GM23248 (cell line): ENCODE data around the gene TFPI. TPM values are rescaled to one million over a fixed set of nuclear protein-coding genes. Genes with fewer than 3 reads are reported as not detected.
"Not testable (repeated sequence)": the region's sequence is repeated elsewhere in the genome, so short reads cannot be mapped to it uniquely, and the experiment has no call there.

ENCODE experiments used
- DNase-seq: peaks from one replicate; pipeline ENCODE4 v3.0.0-alpha.2; 2015
- H2AFZ ChIP-seq: fragments of 200-600 bp; sonication (generic); 2 replicates; pipeline ENCODE4 v1.6.1; 2016; ENCODE audit warnings: antibody characterized with exemption
- H3F3A ChIP-seq: fragments of 200-600 bp; sonication (generic); 2 replicates; pipeline ENCODE4 v1.6.1; 2016; ENCODE audit warnings: mild to moderate bottlenecking, antibody characterized with exemption, mixed run types; ENCODE audit not compliant: insufficient read depth
- H3K27ac ChIP-seq: fragments of 200-600 bp; sonication (generic); 2 replicates; pipeline ENCODE4 v1.5.1; 2016; ENCODE audit warnings: mild to moderate bottlenecking
- H3K27me3 ChIP-seq: fragments of 200-600 bp; sonication (generic); replicated peaks from 2 replicates; pipeline ENCODE4 v1.6.1; 2016; ENCODE audit warnings: mild to moderate bottlenecking; ENCODE audit not compliant: insufficient read depth
- H3K36me3 ChIP-seq: fragments of 200-600 bp; sonication (generic); 2 replicates; pipeline ENCODE4 v1.6.1; 2016; ENCODE audit warnings: low read depth, mild to moderate bottlenecking
- H3K4me1 ChIP-seq: fragments of 200-600 bp; sonication (generic); 2 replicates; pipeline ENCODE4 v1.6.1; 2016; ENCODE audit warnings: mild to moderate bottlenecking; ENCODE audit not compliant: insufficient read depth
- H3K4me2 ChIP-seq: fragments of 200-600 bp; sonication (generic); one replicate; pipeline ENCODE4 v1.6.1; 2016; ENCODE audit warnings: mild to moderate bottlenecking; ENCODE audit not compliant: unreplicated experiment
- H3K4me3 ChIP-seq: fragments of 200-600 bp; sonication (generic); 2 replicates; pipeline ENCODE4 v1.5.1; 2016; ENCODE audit warnings: mild to moderate bottlenecking
- H3K79me2 ChIP-seq: fragments of 200-600 bp; sonication (generic); 2 replicates; pipeline ENCODE4 v1.6.1; 2016; ENCODE audit warnings: mild to moderate bottlenecking; ENCODE audit not compliant: insufficient read depth
- H3K9ac ChIP-seq: fragments of 200-600 bp; sonication (generic); 2 replicates; pipeline ENCODE4 v1.6.1; 2016; ENCODE audit warnings: mild to moderate bottlenecking
- H3K9me2 ChIP-seq: fragments of 200-600 bp; sonication (generic); 2 replicates; pipeline ENCODE4 v1.6.1; 2016; ENCODE audit warnings: mixed run types, mild to moderate bottlenecking, moderate library complexity; ENCODE audit not compliant: insufficient read depth
- H3K9me3 ChIP-seq: fragments of 200-600 bp; sonication (generic); one replicate; pipeline ENCODE4 v1.6.1; 2017; ENCODE audit warnings: low read depth
- H4K20me1 ChIP-seq: fragments of 200-600 bp; sonication (generic); 2 replicates; pipeline ENCODE4 v1.6.0; 2016; ENCODE audit not compliant: insufficient read depth
- EZH2 ChIP-seq: fragments of 200-600 bp; sonication (generic); IDR thresholded peaks from 2 replicates; pipeline ENCODE4 v1.6.1; 2018; ENCODE audit warnings: antibody characterized with exemption, mild to moderate bottlenecking; ENCODE audit not compliant: insufficient read depth, poor library complexity, severe bottlenecking
- EZH2phosphoT487 ChIP-seq: fragments of 200-600 bp; sonication (generic); IDR thresholded peaks from 2 replicates; pipeline ENCODE4 v1.6.1; 2018; ENCODE audit warnings: antibody characterized with exemption, moderate library complexity, mild to moderate bottlenecking, low read depth; ENCODE audit not compliant: insufficient read depth
- WGBS, 2 experiments: methylation state at CpG; one replicate each; pipeline ENCODE4 v1.1.6; 2015 to 2017; ENCODE audit warnings: low lambda C conversion rate in 2 of 2, low coverage in 1 of 2; ENCODE audit errors: missing lambda C conversion rate in 2 of 2; 5-methylcytosine and 5-hydroxymethylcytosine counted together
- in situ Hi-C: fragments of 300-500 bp; cut with MboI; formaldehyde crosslinking; loops from 2 replicates; pipeline ENCODE4 v1.15.0; 2020
- polyA plus RNA-seq: library from polyadenylated mRNA; unstranded; fragments of >200 nt; fragmentation: Nextera tagmentation; extraction: Ambion mirVana; gene quantifications from 2 replicates; pipeline ENCODE4 v1.2.1, GENCODE V29; 2016
- total RNA-seq: library from RNA; depleted of rRNA; stranded (reverse); fragments of >200 nt; shearing (Covaris generic); gene quantifications from 2 replicates; pipeline ENCODE4 v1.2.3, GENCODE V29; 2014

Gene TFPI
- total and polyA plus RNA-seq, 2 experiments from 2014 or later = 48.7 to 64.4 TPM

DNA sequence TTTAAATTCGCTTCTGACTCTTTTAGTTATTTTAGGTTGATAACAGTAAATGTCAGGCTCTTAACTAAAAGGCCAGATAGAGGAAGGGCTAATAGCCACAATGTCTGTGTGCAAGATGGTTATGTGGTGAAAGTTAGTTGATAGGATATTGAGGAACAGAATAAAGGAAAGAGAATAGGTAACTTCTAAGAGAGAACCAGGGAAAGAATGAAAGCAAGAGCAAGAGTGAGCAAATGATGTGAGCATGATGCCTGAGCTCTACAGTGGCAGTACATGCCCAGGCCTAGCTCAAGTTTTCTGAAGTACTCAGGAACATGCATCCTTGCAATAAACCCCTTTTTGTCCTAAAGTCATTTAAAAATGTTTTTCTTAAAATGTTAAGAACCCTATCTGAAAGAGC is 12.5 kb upstream of the TFPI start:
- Histone ChIP-seq H3K27me3 (no peaks in the 10 kb centered on the region), H3K9me2 (no peaks in the 10 kb centered on the region), H3K27ac (no peak overlapping the region), H2AFZ (peak overlapping the region; percentile 37; the same call in 1 of the 2 replicates), H3K36me3 (no peaks in the 10 kb centered on the region), H3K9me3 (no peaks in the 10 kb centered on the region), H4K20me1 (no peaks in the 10 kb centered on the region), H3K9ac (no peak overlapping the region), H3K4me3 (no peak overlapping the region), H3K4me2 (no peak overlapping the region), H3F3A (no peaks in the 10 kb centered on the region), H3K4me1 (no peaks in the 10 kb centered on the region), H3K79me2 (no peaks in the 10 kb centered on the region)
- no peak for TF ChIP-seq EZH2
- no peak for TF ChIP-seq EZH2phosphoT487
- in situ Hi-C loops = no loop called here
- 83 to 96% methylated on average over 1 of the region's 1 CpG for WGBS, 2 experiments
- no peak for DNase-seq

DNA sequence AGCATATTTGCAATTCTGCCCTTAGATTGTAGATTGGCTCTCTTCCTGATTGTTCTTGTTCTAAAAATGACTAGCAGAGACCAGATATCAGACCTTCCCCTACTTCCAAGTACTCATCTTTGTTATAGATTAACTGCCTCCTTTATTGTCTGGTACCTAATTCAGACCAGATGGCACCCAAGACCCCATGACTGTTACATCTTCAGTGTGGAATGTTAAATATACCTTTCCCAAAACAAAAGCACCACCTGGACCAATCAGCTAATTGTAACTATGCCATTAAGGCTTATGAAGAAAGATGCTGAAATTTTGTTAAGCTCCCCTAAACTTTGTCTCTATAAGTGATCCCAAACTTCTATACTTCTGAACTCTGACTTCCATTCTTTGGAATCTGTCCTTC is 12.0 kb upstream of the TFPI start:
- Histone ChIP-seq H3K4me2 (no peak overlapping the region), H2AFZ (peak overlapping the region; percentile 37; the same call in 1 of the 2 replicates), H3K27ac (no peak overlapping the region), H3K79me2 (no peaks in the 10 kb centered on the region), H3K9me2 (no peaks in the 10 kb centered on the region), H3F3A (no peaks in the 10 kb centered on the region), H3K4me1 (no peaks in the 10 kb centered on the region), H3K4me3 (no peak overlapping the region), H3K9ac (no peak overlapping the region), H3K27me3 (no peaks in the 10 kb centered on the region), H4K20me1 (no peaks in the 10 kb centered on the region), H3K36me3 (no peaks in the 10 kb centered on the region), H3K9me3 (no peaks in the 10 kb centered on the region)
- in situ Hi-C loops = no loop called here
- TF ChIP-seq EZH2phosphoT487 = no peak
- TF ChIP-seq EZH2 = no peak
- DNase-seq = no peak

DNA sequence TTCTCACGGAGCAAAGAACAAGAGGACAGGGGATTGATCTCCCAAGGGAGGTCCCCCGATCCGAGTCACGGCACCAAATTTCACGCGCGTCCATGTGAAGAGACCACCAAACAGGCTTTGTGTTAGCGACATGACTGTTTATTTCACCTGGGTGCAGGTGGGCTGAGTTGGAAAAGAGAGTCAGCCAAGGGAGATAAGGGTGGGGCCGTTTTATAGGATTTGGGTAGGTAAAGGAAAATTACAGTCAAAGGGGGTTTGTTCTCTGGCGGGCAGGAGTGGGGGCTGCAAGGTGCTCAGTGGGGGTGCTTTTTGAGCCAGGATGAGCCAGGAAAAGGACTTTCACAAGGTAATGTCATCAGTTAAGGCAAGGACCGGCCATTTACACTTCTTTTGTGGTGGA is 11.4 kb upstream of the TFPI start:
- DNase-seq, H3F3A ChIP-seq, H3K9me2 ChIP-seq, H4K20me1 ChIP-seq, H3K36me3 ChIP-seq, H3K9ac ChIP-seq, H2AFZ ChIP-seq, H3K4me1 ChIP-seq, H3K79me2 ChIP-seq, H3K4me3 ChIP-seq, H3K4me2 ChIP-seq, in situ Hi-C loops, H3K9me3 ChIP-seq, H3K27ac ChIP-seq, H3K27me3 ChIP-seq: not testable (repeated sequence)
- WGBS, 2 experiments = 94 to 96% methylated on average over 2 to 10 of the region's 11 CpGs

DNA sequence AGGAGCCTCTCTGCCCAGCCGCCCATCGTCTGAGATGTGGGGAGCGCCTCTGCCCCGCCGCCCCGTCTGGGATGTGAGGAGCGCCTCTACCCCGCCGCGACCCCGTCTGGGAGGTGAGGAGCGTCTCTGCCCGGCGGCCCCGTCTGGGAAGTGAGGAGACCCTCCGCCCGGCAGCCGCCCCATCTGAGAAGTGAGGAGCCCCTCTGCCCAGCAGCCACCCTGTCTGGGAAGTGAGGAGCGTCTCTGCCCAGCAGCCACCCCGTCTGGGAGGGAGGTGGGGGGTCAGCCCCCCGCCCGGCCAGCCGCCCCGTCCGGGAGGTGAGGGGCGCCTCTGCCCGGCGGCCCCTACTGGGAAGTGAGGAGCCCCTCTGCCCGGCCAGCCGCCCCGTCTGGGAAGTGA is 2.3 kb upstream of the TFPI start:
- H3K9ac ChIP-seq, H3K9me3 ChIP-seq, H3K27me3 ChIP-seq, H4K20me1 ChIP-seq, in situ Hi-C loops, H3K27ac ChIP-seq, H2AFZ ChIP-seq, DNase-seq, H3K9me2 ChIP-seq, H3K4me2 ChIP-seq, H3K36me3 ChIP-seq, H3K4me3 ChIP-seq: not testable (repeated sequence)
- 99% methylated on average over 28 of the region's 31 CpGs; no CpG with 5 or more reads in 1 of the 2 experiments for WGBS, 2 experiments
- Histone ChIP-seq H3F3A (peaks cover 16% of the 10 kb centered on the region), H3K79me2 (peaks cover 20% of the 10 kb centered on the region), H3K4me1 (0 out of 2 replicates have a peak, but pooled peaks cover 11% of the 10 kb centered on the region)

DNA sequence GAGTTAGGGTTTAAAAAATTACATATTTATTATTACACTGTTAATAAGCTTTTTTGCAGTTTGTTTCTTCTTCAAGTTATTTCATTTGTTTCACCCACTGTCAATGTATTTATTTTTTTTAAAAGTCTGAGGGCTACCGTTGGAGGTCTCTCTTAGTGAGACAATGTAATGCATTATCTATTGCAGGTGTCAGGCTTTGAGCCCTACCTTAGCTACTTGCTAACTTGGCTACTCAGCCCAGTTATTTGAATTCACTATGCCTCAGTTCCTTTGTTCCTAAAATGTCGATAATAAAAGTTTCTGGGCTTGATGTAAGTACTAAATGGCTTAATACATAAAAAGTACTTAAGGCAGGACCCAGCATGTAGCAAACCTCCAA is 458 bp upstream of the TFPI start:
- in situ Hi-C loops = no loop called here
- TF ChIP-seq EZH2phosphoT487 (no peak), EZH2 (no peak)
- no peak for DNase-seq
- H3K4me3 ChIP-seq = peak overlapping the region; percentile 83
- peak overlapping the region; percentile 91 for H3K9ac ChIP-seq
- H3K27ac ChIP-seq = peak overlapping the region; percentile 83
- no peaks in the 10 kb centered on the region for H4K20me1 ChIP-seq
- H2AFZ ChIP-seq = peak overlapping the region; percentile 90
- H3F3A ChIP-seq = peaks cover 16% of the 10 kb centered on the region
- H3K36me3 ChIP-seq = no peaks in the 10 kb centered on the region
- WGBS, 2 experiments = 9 to 20% methylated on average over 2 of the region's 2 CpGs
- H3K9me3 ChIP-seq = no peaks in the 10 kb centered on the region
- H3K4me2 ChIP-seq = peak overlapping the region; percentile 85
- no peaks in the 10 kb centered on the region for H3K27me3 ChIP-seq
- H3K9me2 ChIP-seq = no peaks in the 10 kb centered on the region
- H3K4me1 ChIP-seq = 0 out of 2 replicates have a peak, but pooled peaks cover 20% of the 10 kb centered on the region
- H3K79me2 ChIP-seq = peaks cover 38% of the 10 kb centered on the region
